Fibroblast of pulmonary artery (primary cell): Measurements from ENCODE around the gene WDR38.

Experiments used
- DNase-seq: peaks from one replicate; pipeline ENCODE4 v3.0.0-alpha.2; 2010; ENCODE audit warnings: low read depth
- H3K4me3 ChIP-seq: replicated peaks from 2 replicates; pipeline ENCODE4 v1.5.1; 2011; ENCODE audit warnings: low read depth, mild to moderate bottlenecking, control low read depth, low read length, moderate library complexity
- TF ChIP-seq, protein P1 (sequence below): IDR thresholded peaks from 2 replicates; pipeline ENCODE4 v1.5.1; 2011; ENCODE audit warnings: mild to moderate bottlenecking, control low read depth, low read length, inconsistent platforms; ENCODE audit errors: missing control alignments

WDR38 gene

DNA sequence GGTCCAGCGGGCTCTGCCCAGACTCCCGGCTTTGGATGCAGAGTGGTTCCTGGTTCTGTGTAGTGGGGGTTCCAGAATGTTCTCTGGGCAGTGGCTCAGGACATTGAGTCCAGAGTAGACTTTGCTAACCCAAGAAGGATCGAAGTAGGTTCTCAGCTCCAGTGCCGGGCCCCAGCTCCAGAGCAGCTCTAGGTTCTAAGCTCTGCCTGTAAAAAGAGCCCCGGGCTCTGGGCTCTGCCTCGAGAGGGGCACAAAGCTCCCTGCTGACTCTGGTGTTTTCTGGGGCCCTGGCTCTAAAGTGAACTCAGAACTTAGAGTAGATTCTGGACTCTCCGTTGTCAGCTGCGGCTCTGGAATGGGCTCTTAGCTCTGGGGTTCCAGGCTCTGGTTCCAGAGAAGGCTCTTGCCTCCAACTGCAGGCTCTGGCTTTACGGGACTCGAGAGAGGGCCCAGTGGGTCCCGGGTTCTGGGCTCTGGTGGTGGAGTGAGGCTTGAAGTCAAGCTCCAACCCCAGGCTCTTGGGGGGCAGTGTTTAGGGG, 414 bp downstream of the WDR38 start:
- no peak for DNase-seq
- H3K4me3 ChIP-seq = peak overlapping the region; percentile 47
- TF ChIP-seq, protein P1, sequence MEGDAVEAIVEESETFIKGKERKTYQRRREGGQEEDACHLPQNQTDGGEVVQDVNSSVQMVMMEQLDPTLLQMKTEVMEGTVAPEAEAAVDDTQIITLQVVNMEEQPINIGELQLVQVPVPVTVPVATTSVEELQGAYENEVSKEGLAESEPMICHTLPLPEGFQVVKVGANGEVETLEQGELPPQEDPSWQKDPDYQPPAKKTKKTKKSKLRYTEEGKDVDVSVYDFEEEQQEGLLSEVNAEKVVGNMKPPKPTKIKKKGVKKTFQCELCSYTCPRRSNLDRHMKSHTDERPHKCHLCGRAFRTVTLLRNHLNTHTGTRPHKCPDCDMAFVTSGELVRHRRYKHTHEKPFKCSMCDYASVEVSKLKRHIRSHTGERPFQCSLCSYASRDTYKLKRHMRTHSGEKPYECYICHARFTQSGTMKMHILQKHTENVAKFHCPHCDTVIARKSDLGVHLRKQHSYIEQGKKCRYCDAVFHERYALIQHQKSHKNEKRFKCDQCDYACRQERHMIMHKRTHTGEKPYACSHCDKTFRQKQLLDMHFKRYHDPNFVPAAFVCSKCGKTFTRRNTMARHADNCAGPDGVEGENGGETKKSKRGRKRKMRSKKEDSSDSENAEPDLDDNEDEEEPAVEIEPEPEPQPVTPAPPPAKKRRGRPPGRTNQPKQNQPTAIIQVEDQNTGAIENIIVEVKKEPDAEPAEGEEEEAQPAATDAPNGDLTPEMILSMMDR = no peak

- TF ChIP-seq, protein P1 = no peak
- DNase-seq = no peak
- no peak overlapping the region for H3K4me3 ChIP-seq
Observed at GRCh38 chr9:124854161-124854560, 901 bp downstream of the WDR38 start.

DNA sequence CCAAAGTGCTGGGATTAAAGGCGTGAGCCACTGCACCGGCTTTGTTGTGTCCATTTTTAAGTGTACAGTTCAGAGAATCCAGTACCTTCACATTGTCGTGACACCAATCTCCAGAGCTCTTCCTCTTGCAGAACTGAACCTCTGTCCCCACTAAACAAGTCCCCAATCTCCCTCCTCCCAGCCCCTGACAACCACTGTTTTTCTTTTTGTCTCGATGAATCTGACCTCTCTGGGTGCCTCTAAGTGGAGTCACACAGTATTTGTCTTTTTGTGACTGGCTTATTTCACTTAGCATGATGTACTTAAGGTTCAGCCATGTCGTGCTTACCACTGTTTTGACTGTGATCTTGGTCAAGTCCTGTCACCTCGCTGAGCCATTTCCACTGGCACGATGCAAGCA, 1.6 kb downstream of the WDR38 start:
- no peak for DNase-seq
- no peak overlapping the region for H3K4me3 ChIP-seq
- TF ChIP-seq, protein P1 = no peak

DNA sequence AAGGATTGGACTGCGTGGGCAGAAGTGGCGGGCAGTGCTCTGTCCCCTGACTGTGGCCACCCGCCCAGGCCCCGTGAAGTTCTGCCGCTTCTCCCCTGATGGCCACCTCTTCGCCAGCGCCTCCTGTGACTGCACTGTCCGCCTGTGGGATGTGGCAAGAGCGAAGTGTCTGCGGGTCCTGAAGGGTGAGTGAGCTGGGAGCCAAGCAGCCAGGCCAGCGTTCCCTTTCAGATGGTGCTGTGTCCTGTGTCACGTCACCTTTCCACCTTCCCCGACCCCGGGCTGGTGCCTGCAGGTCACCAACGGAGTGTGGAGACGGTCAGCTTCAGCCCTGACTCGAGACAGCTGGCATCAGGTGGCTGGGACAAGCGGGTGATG, 2.3 kb downstream of the WDR38 start:
- TF ChIP-seq, protein P1 = no peak
- DNase-seq = no peak
- H3K4me3 ChIP-seq = no peak overlapping the region

- no peak for DNase-seq
- TF ChIP-seq, protein P1 = peak; percentile 34
- H3K4me3 ChIP-seq = no peak overlapping the region
Observed at GRCh38 chr9:124855944-124856765, 2.9 kb downstream of the WDR38 start.

GRCh38 chr9:124857533-124858162, 4.4 kb downstream of the WDR38 start:
- no peak overlapping the region for H3K4me3 ChIP-seq
- TF ChIP-seq, protein P1 = no peak
- no peak for DNase-seq
